SK-N-SH (cell line): ENCODE data around the gene C16orf74. TPM values are rescaled to one million over a fixed set of nuclear protein-coding genes. Genes with fewer than 3 reads are reported as not detected.

ENCODE experiments used
- CTCF ChIA-PET: fragments of 300-600, 350-600 bp; formaldehyde crosslinking; extraction: SDS; loops from one replicate; lab custom pipeline; 2021; lab: Yijun Ruan, JAX
- POLR2A ChIA-PET: fragments of 350-600 bp; sonication (Branson Sonifier 250); formaldehyde crosslinking; extraction: SDS; loops from one replicate; lab custom pipeline; 2020; ENCODE audit warnings: antibody characterized with exemption, inconsistent platforms; lab: Yijun Ruan, JAX
- DNase-seq: peaks from one replicate; pipeline ENCODE4 v3.0.0; 2012
- H2AFZ ChIP-seq: fragments of 200-600 bp; sonication (generic); 2 replicates; pipeline ENCODE4 v1.8.1; 2016; ENCODE audit warnings: antibody characterized with exemption, mild to moderate bottlenecking, low read depth
- H3F3A ChIP-seq: fragments of 200-600 bp; sonication (generic); replicated peaks from 2 replicates; pipeline ENCODE3; 2016; ENCODE audit warnings: antibody characterized with exemption, mild to moderate bottlenecking; ENCODE audit not compliant: insufficient read depth
- H3K27ac ChIP-seq, 2 experiments: fragments of 200-500 bp in 1 of 2; fragments of 200-600 bp in 1 of 2; sonication (Bioruptor generic) in 1 of 2; sonication (generic), shearing (Covaris generic) in 1 of 2; 2 replicates each; pipeline versions ENCODE4 v1.5.1 to v1.6.1; 2014 to 2016; ENCODE audit warnings: low read depth in 2 of 2, inconsistent platforms in 1 of 2, low read length in 1 of 2, mild to moderate bottlenecking in 1 of 2, mixed read lengths in 1 of 2
- H3K27me3 ChIP-seq: fragments of 200-600 bp; sonication (generic), shearing (Covaris generic); 2 replicates; pipeline ENCODE4 v1.6.1; 2016; ENCODE audit warnings: mixed run types; ENCODE audit not compliant: insufficient read depth
- H3K36me3 ChIP-seq, 2 experiments: fragments of 200-500 bp in 1 of 2; fragments of 200-600 bp in 1 of 2; sonication (Bioruptor generic) in 1 of 2; sonication (generic) in 1 of 2; replicated peaks in 1 of 2; 2 replicates each; pipeline versions ENCODE3 to v1.5.1; 2014 to 2016; ENCODE audit warnings: low read length in 1 of 2, mild to moderate bottlenecking in 1 of 2; ENCODE audit not compliant: insufficient read depth in 2 of 2, control insufficient read depth in 1 of 2
- H3K4me1 ChIP-seq, 2 experiments: fragments of 200-500 bp in 1 of 2; fragments of 200-600 bp in 1 of 2; sonication (Bioruptor generic) in 1 of 2; sonication (generic), shearing (Covaris generic) in 1 of 2; 2 replicates each; pipeline versions ENCODE4 v1.5.1 to v1.6.1; 2014 to 2016; ENCODE audit warnings: low read depth in 1 of 2, low read length in 1 of 2, mixed run types in 1 of 2; ENCODE audit not compliant: insufficient read depth in 2 of 2, control insufficient read depth in 1 of 2
- H3K4me2 ChIP-seq: fragments of 200-600 bp; sonication (generic), shearing (Covaris generic); 2 replicates; pipeline ENCODE4 v1.6.1; 2017; ENCODE audit warnings: mixed run types
- H3K4me3 ChIP-seq, 2 experiments: fragments of 200-500 bp in 1 of 2; fragments of 200-600 bp in 1 of 2; sonication (Bioruptor generic) in 1 of 2; sonication (generic), shearing (Covaris generic) in 1 of 2; 2 replicates each; pipeline versions ENCODE4 v1.5.1 to v1.8.1; 2014 to 2016; ENCODE audit warnings: low read depth in 2 of 2, inconsistent platforms in 1 of 2, low read length in 1 of 2, mild to moderate bottlenecking in 1 of 2, mixed read lengths in 1 of 2, moderate library complexity in 1 of 2
- H3K79me2 ChIP-seq: fragments of 200-600 bp; sonication (generic); 2 replicates; pipeline ENCODE4 v1.8.1; 2017; ENCODE audit warnings: mild to moderate bottlenecking; ENCODE audit not compliant: insufficient read depth
- H3K9ac ChIP-seq: fragments of 200-600 bp; sonication (generic); 2 replicates; pipeline ENCODE4 v1.6.1; 2017; ENCODE audit warnings: mixed run types
- H3K9me2 ChIP-seq: fragments of 200-600 bp; sonication (generic); 2 replicates; pipeline ENCODE4 v1.6.1; 2017; ENCODE audit warnings: mixed run types
- H3K9me3 ChIP-seq: fragments of 200-600 bp; sonication (generic); 2 replicates; pipeline ENCODE4 v1.6.1; 2017; ENCODE audit warnings: mixed run types, mild to moderate bottlenecking, moderate library complexity
- H4K20me1 ChIP-seq: fragments of 200-600 bp; sonication (generic); 2 replicates; pipeline ENCODE4 v1.6.1; 2017; ENCODE audit warnings: mild to moderate bottlenecking, mixed run types; ENCODE audit not compliant: insufficient read depth
- ELF1 ChIP-seq: IDR thresholded peaks from 2 replicates; pipeline ENCODE4 v1.4.0; 2012
- EP300 ChIP-seq, 2 experiments: IDR thresholded peaks; 2 replicates each; pipeline versions ENCODE4 v1.4.0 to v1.6.1; 2012; ENCODE audit warnings: borderline replicate concordance in 1 of 2, low read depth in 1 of 2, low read length in 1 of 2
- EZH2phosphoT487 ChIP-seq: fragments of 200-600 bp; sonication (generic); IDR thresholded peaks from 2 replicates; pipeline ENCODE4 v1.6.1; 2017; ENCODE audit warnings: low read depth, mixed run types, mild to moderate bottlenecking, antibody characterized with exemption, moderate library complexity, borderline replicate concordance
- FOSL2 ChIP-seq: IDR thresholded peaks from 2 replicates; pipeline ENCODE4 v1.4.0; 2012; ENCODE audit warnings: low read depth, mild to moderate bottlenecking, moderate library complexity, borderline replicate concordance
- FOXM1 ChIP-seq: IDR thresholded peaks from 2 replicates; pipeline ENCODE4 v1.4.0; 2012; ENCODE audit warnings: low read depth, mild to moderate bottlenecking
- MEF2A ChIP-seq: IDR thresholded peaks from 2 replicates; pipeline ENCODE4 v1.4.0; 2012; ENCODE audit warnings: low read depth, borderline replicate concordance
- NFIC ChIP-seq: IDR thresholded peaks from 2 replicates; pipeline ENCODE4 v1.4.0; 2012; ENCODE audit warnings: borderline replicate concordance
- RCOR1 ChIP-seq: fragments of 150-350 bp; IDR thresholded peaks from 2 replicates; pipeline ENCODE4 v1.6.1; 2017; ENCODE audit warnings: antibody characterized with exemption, low read length
- REST ChIP-seq: IDR thresholded peaks from 2 replicates; pipeline ENCODE4 v1.6.1; 2012; ENCODE audit warnings: mild to moderate bottlenecking, low read depth, low read length, moderate library complexity
- RXRA ChIP-seq: IDR thresholded peaks from 2 replicates; pipeline ENCODE4 v1.4.0; 2012; ENCODE audit warnings: low read depth, mild to moderate bottlenecking, borderline replicate concordance
- SIN3A ChIP-seq: IDR thresholded peaks from 2 replicates; pipeline ENCODE4 v1.6.1; 2012; ENCODE audit warnings: low read depth, mild to moderate bottlenecking, low read length, moderate library complexity, borderline replicate concordance
- SMC3 ChIP-seq: IDR thresholded peaks from 2 replicates; pipeline ENCODE4 v1.6.1; 2012; ENCODE audit warnings: low read depth, low read length, improper control_type of control experiment
- TEAD4 ChIP-seq: IDR thresholded peaks from 2 replicates; pipeline ENCODE4 v1.4.0; 2012; ENCODE audit warnings: mild to moderate bottlenecking, borderline replicate concordance; ENCODE audit not compliant: insufficient read depth
- YY1 ChIP-seq: IDR thresholded peaks from 2 replicates; pipeline ENCODE4 v1.4.0; 2012; ENCODE audit warnings: low read depth, mild to moderate bottlenecking
- WGBS: methylation state at CpG from one replicate; pipeline ENCODE4 v1.1.6; 2017; ENCODE audit warnings: low lambda C conversion rate; 5-methylcytosine and 5-hydroxymethylcytosine counted together
- polyA plus RNA-seq, 3 experiments: library from polyadenylated mRNA; depleted of rRNA; stranded (reverse); fragments of >200 nt; gene quantifications; 2 replicates each; pipeline ENCODE4 v1.2.3, GENCODE V29; 2012
- TF ChIP-seq, protein P1 (sequence below): IDR thresholded peaks from 2 replicates; pipeline ENCODE4 v1.4.0; 2012; ENCODE audit warnings: low read depth, borderline replicate concordance
- TF ChIP-seq, protein P2 (sequence below): fragments of 150-350 bp; IDR thresholded peaks from 2 replicates; pipeline ENCODE4 v1.6.1; 2017; ENCODE audit warnings: antibody characterized with exemption, low read length, low read depth, borderline replicate concordance
- TF ChIP-seq, protein P3 (sequence below): IDR thresholded peaks from 2 replicates; pipeline ENCODE4 v1.4.0; 2012; ENCODE audit warnings: low read depth

Gene C16orf74
- polyA plus RNA-seq, 1 of the 3 experiments (the other 2 are of a cell fraction) = 27.2 TPM

- Histone ChIP-seq H3K9me2 (no peaks in the 10 kb centered on the region), H3K27me3 (no peaks in the 10 kb centered on the region), H3K36me3 (peaks cover 34 to 39% of the 10 kb centered on the region in 2 experiments), H3K4me2 (no peak overlapping the region), H4K20me1 (no peaks in the 10 kb centered on the region), H2AFZ (no peak overlapping the region), H3K79me2 (peaks cover 6% of the 10 kb centered on the region; the same call in 1 of the 2 replicates), H3K9ac (no peak overlapping the region), H3F3A (peaks cover 6% of the 10 kb centered on the region), H3K4me3 (no peak overlapping the region), H3K27ac (peak overlapping the region in 1 of 2 experiments; percentile 17; a peak in 1 of 4 replicates), H3K9me3 (no peaks in the 10 kb centered on the region), H3K4me1 (peaks cover 0 to 30% of the 10 kb centered on the region in 2 experiments; a peak in 2 of 4 replicates)
- ChIA-PET POLR2A (no interaction called here), CTCF (interaction anchor here (1.7 to 13.2 kb wide), 3 partner anchors 20 to 38 kb away, joined by 5 to 138 read pairs (median 61); no protein-coding TSS in a partner anchor)
- 94% methylated on average over 6 of the region's 6 CpGs for WGBS
- DNase-seq = no peak
- TF ChIP-seq FOXM1 (no peak), MEF2A (no peak), REST (no peak), YY1 (no peak), ELF1 (no peak), RXRA (no peak), EZH2phosphoT487 (no peak)
- TF ChIP-seq, protein P1, sequence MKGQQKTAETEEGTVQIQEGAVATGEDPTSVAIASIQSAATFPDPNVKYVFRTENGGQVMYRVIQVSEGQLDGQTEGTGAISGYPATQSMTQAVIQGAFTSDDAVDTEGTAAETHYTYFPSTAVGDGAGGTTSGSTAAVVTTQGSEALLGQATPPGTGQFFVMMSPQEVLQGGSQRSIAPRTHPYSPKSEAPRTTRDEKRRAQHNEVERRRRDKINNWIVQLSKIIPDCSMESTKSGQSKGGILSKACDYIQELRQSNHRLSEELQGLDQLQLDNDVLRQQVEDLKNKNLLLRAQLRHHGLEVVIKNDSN = no peak
- TF ChIP-seq, protein P2, sequence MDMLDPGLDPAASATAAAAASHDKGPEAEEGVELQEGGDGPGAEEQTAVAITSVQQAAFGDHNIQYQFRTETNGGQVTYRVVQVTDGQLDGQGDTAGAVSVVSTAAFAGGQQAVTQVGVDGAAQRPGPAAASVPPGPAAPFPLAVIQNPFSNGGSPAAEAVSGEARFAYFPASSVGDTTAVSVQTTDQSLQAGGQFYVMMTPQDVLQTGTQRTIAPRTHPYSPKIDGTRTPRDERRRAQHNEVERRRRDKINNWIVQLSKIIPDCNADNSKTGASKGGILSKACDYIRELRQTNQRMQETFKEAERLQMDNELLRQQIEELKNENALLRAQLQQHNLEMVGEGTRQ = no peak
Measured at GRCh38 chr16:85679870-85680269, 71.0 kb downstream of the C16orf74 start.

GRCh38 chr16:85678821-85679220 is 72.1 kb downstream of the C16orf74 start:
- no peaks in the 10 kb centered on the region for H4K20me1 ChIP-seq
- H3K36me3 ChIP-seq = peaks cover 38 to 49% of the 10 kb centered on the region in 2 experiments
- CTCF ChIA-PET = interaction anchor here (1.5 to 13.2 kb wide), 3 partner anchors 11 to 39 kb away, joined by 7 to 138 read pairs (median 61); partner anchors contain the start of gene GINS2
- H3K27ac ChIP-seq = no peak overlapping the region
- no peak overlapping the region for H2AFZ ChIP-seq
- H3K9me2 ChIP-seq = no peaks in the 10 kb centered on the region
- 88% methylated on average over 4 of the region's 5 CpGs for WGBS
- DNase-seq = no peak
- no peak overlapping the region for H3K4me3 ChIP-seq
- peaks cover 8 to 41% of the 10 kb centered on the region in 2 experiments; a peak in 2 of 4 replicates for H3K4me1 ChIP-seq
- H3K9me3 ChIP-seq = no peaks in the 10 kb centered on the region
- H3K79me2 ChIP-seq = peaks cover 3% of the 10 kb centered on the region; the same call in 1 of the 2 replicates
- TF ChIP-seq EP300 (IDR thresholded peaks at IDR 0.05; ENCODE audit: borderline replicate concordance in 1 of 2, low read depth in 1 of 2, low read length in 1 of 2) = no peak
- no peak for TF ChIP-seq RCOR1
- no peak for TF ChIP-seq FOXM1
- no peak for TF ChIP-seq SIN3A
- TF ChIP-seq YY1 = no peak
- no peak for TF ChIP-seq TEAD4
- TF ChIP-seq, protein P3, sequence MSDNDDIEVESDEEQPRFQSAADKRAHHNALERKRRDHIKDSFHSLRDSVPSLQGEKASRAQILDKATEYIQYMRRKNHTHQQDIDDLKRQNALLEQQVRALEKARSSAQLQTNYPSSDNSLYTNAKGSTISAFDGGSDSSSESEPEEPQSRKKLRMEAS = no peak
- TF ChIP-seq NFIC = no peak
- no peak for TF ChIP-seq SMC3
- no peak for TF ChIP-seq FOSL2
- POLR2A ChIA-PET = no interaction called here
- no peak overlapping the region for H3K4me2 ChIP-seq
- no peak overlapping the region for H3K9ac ChIP-seq
- peaks cover 8% of the 10 kb centered on the region for H3F3A ChIP-seq
- H3K27me3 ChIP-seq = no peaks in the 10 kb centered on the region
